Dedifferentiated amniotic fluid mesenchymal stem cell (primary cell): Measurements from ENCODE around the gene GCNT4.

Source experiments
- DNase-seq: peaks from one replicate; pipeline ENCODE4 v3.0.0-alpha.2; 2016; ENCODE audit errors: extremely low spot score

The GCNT4 gene

GRCh38 chr5:75017971-75018370, 34.4 kb downstream of the GCNT4 start:
- no peak for DNase-seq

GRCh38 chr5:75016896-75017295, 35.5 kb downstream of the GCNT4 start:
- DNase-seq, result no peak

GRCh38 chr5:75012748-75013147, 39.6 kb downstream of the GCNT4 start:
- DNase-seq, result no peak

- DNase-seq, result no peak
Observed at GRCh38 chr5:75010838-75011237, 41.5 kb downstream of the GCNT4 start.

GRCh38 chr5:75009556-75010345, 42.6 kb downstream of the GCNT4 start:
- no peak for DNase-seq

- no peak for DNase-seq
Observed at GRCh38 chr5:75006865-75007822, 45.2 kb downstream of the GCNT4 start.

GRCh38 chr5:75005561-75005960, 46.8 kb downstream of the GCNT4 start:
- DNase-seq, result no peak
